A204.1 (cell line): ENCODE data around the gene TEX29.

Experiments
- FAIRE-seq: peaks from 2 replicates; lab custom pipeline; 2012; peaks lifted over from hg19 to GRCh38; lab: Jason Lieb, UNC

TEX29 gene

GRCh38 chr13:111371720-111372119, 51.3 kb downstream of the TEX29 start:
- no peak for FAIRE-seq

GRCh38 chr13:111372651-111373425, 52.4 kb downstream of the TEX29 start:
- no peak for FAIRE-seq

- FAIRE-seq: no peak
Measured at GRCh38 chr13:111373486-111373885, 53.0 kb downstream of the TEX29 start.

- FAIRE-seq: no peak
Measured at GRCh38 chr13:111380431-111380830, 60.0 kb downstream of the TEX29 start.

GRCh38 chr13:111382411-111382810, 62.0 kb downstream of the TEX29 start:
- FAIRE-seq: no peak

- no peak for FAIRE-seq
Measured at GRCh38 chr13:111382877-111383276, 62.4 kb downstream of the TEX29 start.

GRCh38 chr13:111383591-111384440, 63.4 kb downstream of the TEX29 start:
- no peak for FAIRE-seq

GRCh38 chr13:111384441-111385182, 64.2 kb downstream of the TEX29 start:
- FAIRE-seq: no peak

GRCh38 chr13:111385183-111385857, 64.9 kb downstream of the TEX29 start:
- no peak for FAIRE-seq

GRCh38 chr13:111387026-111387871, 66.8 kb downstream of the TEX29 start:
- FAIRE-seq: no peak

GRCh38 chr13:111387945-111388600, 67.6 kb downstream of the TEX29 start:
- FAIRE-seq: no peak

GRCh38 chr13:111388851-111389500, 68.5 kb downstream of the TEX29 start:
- FAIRE-seq: no peak

- no peak for FAIRE-seq
Measured at GRCh38 chr13:111389621-111390521, 69.4 kb downstream of the TEX29 start.

- no peak for FAIRE-seq
Measured at GRCh38 chr13:111390522-111391270, 70.3 kb downstream of the TEX29 start.

GRCh38 chr13:111392486-111392885, 72.0 kb downstream of the TEX29 start:
- FAIRE-seq: no peak

- FAIRE-seq: no peak
Measured at GRCh38 chr13:111393221-111393790, 72.9 kb downstream of the TEX29 start.
